Loucy (cell line): ENCODE data around the gene SLC17A2.

Experiments used
- EZH2phosphoT487 ChIP-seq: fragments of 200-600 bp; IDR thresholded peaks from 2 replicates; pipeline ENCODE4 v1.6.1; 2018; ENCODE audit warnings: antibody characterized with exemption, mild to moderate bottlenecking, moderate library complexity, borderline replicate concordance
- TF ChIP-seq, protein P1 (sequence below): fragments of 200-600 bp; sonication (generic); conservative IDR thresholded peaks from 2 replicates; pipeline ENCODE4 v1.5.1; 2014; ENCODE audit warnings: mild to moderate bottlenecking, antibody characterized with exemption, low read length

DNA sequence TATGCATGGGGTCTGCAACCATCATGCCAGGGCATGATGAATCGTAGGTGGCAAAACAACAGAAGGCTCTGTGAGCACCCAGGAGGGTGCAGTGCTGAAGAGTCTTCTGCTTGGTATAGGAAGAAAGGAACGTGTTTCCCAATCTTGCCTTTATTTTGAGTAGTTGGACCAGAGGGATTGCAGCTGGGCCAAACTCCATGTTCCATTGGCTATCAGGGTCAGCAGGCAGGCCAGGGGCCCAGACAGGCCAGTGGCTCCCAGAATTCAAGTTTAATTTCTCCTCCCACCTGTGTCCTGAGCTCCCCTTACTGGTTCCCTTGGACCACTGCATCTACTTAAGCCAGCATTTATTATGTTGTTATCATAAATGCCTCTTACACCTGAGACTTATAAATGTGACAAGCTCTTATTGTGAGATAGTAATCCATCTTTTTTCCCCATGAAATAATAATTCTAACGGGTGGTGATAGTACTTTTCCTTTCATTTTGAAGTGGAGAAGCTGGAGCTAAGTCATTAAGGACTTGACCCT, 31.2 kb upstream of the SLC17A2 start:
- TF ChIP-seq, protein P1, sequence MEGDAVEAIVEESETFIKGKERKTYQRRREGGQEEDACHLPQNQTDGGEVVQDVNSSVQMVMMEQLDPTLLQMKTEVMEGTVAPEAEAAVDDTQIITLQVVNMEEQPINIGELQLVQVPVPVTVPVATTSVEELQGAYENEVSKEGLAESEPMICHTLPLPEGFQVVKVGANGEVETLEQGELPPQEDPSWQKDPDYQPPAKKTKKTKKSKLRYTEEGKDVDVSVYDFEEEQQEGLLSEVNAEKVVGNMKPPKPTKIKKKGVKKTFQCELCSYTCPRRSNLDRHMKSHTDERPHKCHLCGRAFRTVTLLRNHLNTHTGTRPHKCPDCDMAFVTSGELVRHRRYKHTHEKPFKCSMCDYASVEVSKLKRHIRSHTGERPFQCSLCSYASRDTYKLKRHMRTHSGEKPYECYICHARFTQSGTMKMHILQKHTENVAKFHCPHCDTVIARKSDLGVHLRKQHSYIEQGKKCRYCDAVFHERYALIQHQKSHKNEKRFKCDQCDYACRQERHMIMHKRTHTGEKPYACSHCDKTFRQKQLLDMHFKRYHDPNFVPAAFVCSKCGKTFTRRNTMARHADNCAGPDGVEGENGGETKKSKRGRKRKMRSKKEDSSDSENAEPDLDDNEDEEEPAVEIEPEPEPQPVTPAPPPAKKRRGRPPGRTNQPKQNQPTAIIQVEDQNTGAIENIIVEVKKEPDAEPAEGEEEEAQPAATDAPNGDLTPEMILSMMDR, result peak; percentile 50
- TF ChIP-seq EZH2phosphoT487, result no peak
